Stomach (tissue), 9 donors: ENCODE data around the gene SPATA21. TPM values are rescaled to one million over a fixed set of nuclear protein-coding genes. Genes with fewer than 3 reads are reported as not detected.

Experiments
- DNase-seq, 2 donors: peaks; one replicate each; pipeline versions ENCODE4 v3.0.0 to v3.0.0-alpha.2; 2013 to 2019
- H3K27ac ChIP-seq, 5 donors: fragments of 200-600 bp in 4 of 5; sonication (generic) in 4 of 5; one replicate each; pipeline ENCODE4 v1.5.1; 2013 to 2019; ENCODE audit warnings: mild to moderate bottlenecking in 1 of 5, moderate library complexity in 1 of 5
- H3K27me3 ChIP-seq, 3 donors: fragments of 200-600 bp; sonication (generic); one replicate each; pipeline ENCODE4 v1.5.1; 2017 to 2019; ENCODE audit warnings: mixed run types in 1 of 3
- H3K36me3 ChIP-seq, 4 donors: fragments of 200-600 bp; sonication (generic); 1 replicate in 3 of 4; 2 replicates in 1 of 4; pipeline ENCODE4 v1.5.1; 2016 to 2019
- H3K4me1 ChIP-seq, 4 donors: fragments of 200-600 bp; sonication (generic); one replicate each; pipeline ENCODE4 v1.5.1; 2016 to 2019
- H3K4me3 ChIP-seq, 4 donors: fragments of 200-600 bp; sonication (generic) in 3 of 4; one replicate each; pipeline ENCODE4 v1.5.1; 2016 to 2019; ENCODE audit warnings: mild to moderate bottlenecking in 1 of 4
- H3K9me3 ChIP-seq, 4 donors: fragments of 200-600 bp; sonication (generic); one replicate each; pipeline ENCODE4 v1.5.1; 2016 to 2019
- EP300 ChIP-seq: sonication (generic); formaldehyde crosslinking; IDR thresholded peaks from one replicate; pipeline ENCODE4 v1.6.1; 2017; ENCODE audit warnings: antibody characterized with exemption
- POLR2A ChIP-seq, 4 donors: fragments of 450-650 bp; IDR thresholded peaks; one replicate each; pipeline ENCODE4 v1.6.1; 2016; ENCODE audit warnings: antibody characterized with exemption in 4 of 4, control low read depth in 2 of 4, mild to moderate bottlenecking in 1 of 4, moderate library complexity in 1 of 4
- POLR2AphosphoS5 ChIP-seq, 3 donors: sonication (generic); formaldehyde crosslinking; IDR thresholded peaks; one replicate each; pipeline ENCODE4 v1.6.1; 2016; ENCODE audit warnings: antibody characterized with exemption in 3 of 3
- WGBS, 5 donors: extraction: QIAGEN DNeasy Blood & Tissue Kit in 3 of 5; methylation state at CpG; one replicate each; pipeline versions ENCODE4 v1.1.5 to v1.1.7; 2013 to 2018; 5-methylcytosine and 5-hydroxymethylcytosine counted together
- intact Hi-C: fragments of 100-400 bp; cut with DNase I; formaldehyde crosslinking; loops from one replicate; pipeline ENCODE4 v1.15.1; 2023; ENCODE audit warnings: low total_unique reads
- polyA plus RNA-seq, 3 donors: library from polyadenylated mRNA; stranded (reverse); fragments of 200-250 nt; gene quantifications; one replicate each; pipeline ENCODE4 v1.2.3, GENCODE V29; 2013
- total RNA-seq, 5 donors: library from RNA; depleted of rRNA; stranded (reverse); fragments of >200 nt; gene quantifications; one replicate each; pipeline versions ENCODE4 v1.1.0 to v1.2.3, GENCODE V29; 2014 to 2016
- TF ChIP-seq, protein P1 (sequence below), 7 experiments: fragments of 450-650 bp in 4 of 7; fragments of 200-600 bp in 3 of 7; sonication (generic) in 3 of 7; IDR thresholded peaks; one replicate each; pipeline ENCODE4 v1.5.1; 2016 to 2019; ENCODE audit warnings: antibody characterized with exemption in 7 of 7, control low read depth in 2 of 7, mild to moderate bottlenecking in 1 of 7
- donor health status: healthy with polysubstance abuse.
- donor health status: Bipolar disorder and iron deficiency.
- donor health status: healthy.

SPATA21 gene
- total and polyA plus RNA-seq, 8 donors = 0.25 to 0.31 (median 0.30) TPM; not detected in 5

- no peaks in the 10 kb centered on the region for H3K27me3 ChIP-seq
- no peaks in the 10 kb centered on the region for H3K9me3 ChIP-seq
- no peak overlapping the region for H3K27ac ChIP-seq
- peaks cover 10 to 26% (median 19%) of the 10 kb centered on the region in 4 donors for H3K4me1 ChIP-seq
- H3K36me3 ChIP-seq = no peaks in the 10 kb centered on the region
- TF ChIP-seq, protein P1, sequence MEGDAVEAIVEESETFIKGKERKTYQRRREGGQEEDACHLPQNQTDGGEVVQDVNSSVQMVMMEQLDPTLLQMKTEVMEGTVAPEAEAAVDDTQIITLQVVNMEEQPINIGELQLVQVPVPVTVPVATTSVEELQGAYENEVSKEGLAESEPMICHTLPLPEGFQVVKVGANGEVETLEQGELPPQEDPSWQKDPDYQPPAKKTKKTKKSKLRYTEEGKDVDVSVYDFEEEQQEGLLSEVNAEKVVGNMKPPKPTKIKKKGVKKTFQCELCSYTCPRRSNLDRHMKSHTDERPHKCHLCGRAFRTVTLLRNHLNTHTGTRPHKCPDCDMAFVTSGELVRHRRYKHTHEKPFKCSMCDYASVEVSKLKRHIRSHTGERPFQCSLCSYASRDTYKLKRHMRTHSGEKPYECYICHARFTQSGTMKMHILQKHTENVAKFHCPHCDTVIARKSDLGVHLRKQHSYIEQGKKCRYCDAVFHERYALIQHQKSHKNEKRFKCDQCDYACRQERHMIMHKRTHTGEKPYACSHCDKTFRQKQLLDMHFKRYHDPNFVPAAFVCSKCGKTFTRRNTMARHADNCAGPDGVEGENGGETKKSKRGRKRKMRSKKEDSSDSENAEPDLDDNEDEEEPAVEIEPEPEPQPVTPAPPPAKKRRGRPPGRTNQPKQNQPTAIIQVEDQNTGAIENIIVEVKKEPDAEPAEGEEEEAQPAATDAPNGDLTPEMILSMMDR (IDR thresholded peaks at IDR 0.05) = no peak
- TF ChIP-seq POLR2AphosphoS5 (IDR thresholded peaks at IDR 0.05) (no peak), EP300 (no peak), POLR2A (IDR thresholded peaks at IDR 0.05) (no peak)
- intact Hi-C loops = loop anchor here (5.0 kb wide), 1 partner anchor 277 kb away; no protein-coding TSS in a partner anchor
- no peak for DNase-seq
- no peak overlapping the region for H3K4me3 ChIP-seq
- 91 to 94% (median 93%) methylated on average over 2 of the region's 2 CpGs for WGBS, 5 donors
These were observed 82.6 kb downstream of the SPATA21 start for GRCh38 chr1:16354619-16355018.

- DNase-seq = peak; percentile 27 to 43
- intact Hi-C loops = no loop called here
- TF ChIP-seq POLR2AphosphoS5 (IDR thresholded peaks at IDR 0.05) = no peak
- TF ChIP-seq POLR2A (IDR thresholded peaks at IDR 0.05) = no peak
- TF ChIP-seq EP300 = no peak
These were observed 84.2 kb downstream of the SPATA21 start for GRCh38 chr1:16352842-16353535.

DNA sequence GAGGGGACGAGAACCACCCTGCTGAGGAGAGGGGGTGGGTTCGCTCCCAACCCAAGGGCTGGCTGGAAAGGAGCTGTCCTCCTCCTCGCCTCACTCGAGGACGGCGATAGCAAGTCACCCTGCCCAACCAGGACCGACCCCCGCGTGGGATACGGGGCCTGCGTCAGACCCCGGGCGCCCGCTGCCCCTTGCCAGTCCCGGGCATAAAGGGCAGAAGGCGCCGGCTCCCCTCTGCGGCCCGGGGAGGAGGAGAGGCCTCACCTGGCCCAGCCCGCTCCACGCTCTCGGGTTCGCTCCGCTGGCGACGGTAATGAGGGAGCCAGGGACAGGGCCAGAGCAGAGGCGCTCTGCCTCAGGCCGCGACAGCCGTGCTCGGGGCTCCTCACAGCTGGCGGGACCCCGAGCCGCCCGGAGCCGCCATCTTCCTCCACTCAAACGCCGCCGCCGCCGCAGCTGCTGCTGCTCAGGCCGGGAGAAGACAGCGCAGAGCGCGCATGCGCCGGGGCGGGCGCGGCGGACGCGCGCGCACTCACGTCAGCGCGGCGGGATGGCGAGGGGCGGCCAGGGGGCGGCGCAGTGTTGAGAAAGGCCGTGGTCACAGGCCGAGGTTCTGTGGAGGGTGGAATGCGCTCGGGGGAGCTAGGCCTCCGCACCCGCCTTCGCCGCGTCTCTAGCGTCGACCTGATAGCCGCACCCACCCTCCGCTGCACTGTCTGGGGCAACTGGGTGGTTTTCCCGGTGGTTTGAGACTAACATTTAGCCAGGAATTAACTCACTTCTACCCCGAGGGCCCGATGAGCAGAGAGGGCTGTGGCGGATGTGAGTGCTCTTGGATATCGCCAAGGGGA, 85.0 kb downstream of the SPATA21 start, which contains the start of gene FBXO42:
FBXO42 (minus strand) TSS at position 487 of the 848 bp plus-strand sequence. CDS start 37,062 bp downstream, outside the sequence.
- Histone ChIP-seq H3K27me3 (no peaks in the 10 kb centered on the region), H3K4me1 (peaks cover 17 to 43% (median 32%) of the 10 kb centered on the region in 4 donors), H3K27ac (peak within 1 kb of the TSS; percentile 90 to 96 (median 93)), H3K9me3 (no peaks in the 10 kb centered on the region), H3K36me3 (no peaks in the 10 kb centered on the region), H3K4me3 (peak within 1 kb of the TSS; percentile 66 to 97 (median 88))
- intact Hi-C loops = no loop called here
- DNase-seq = peak; percentile 93 to 98
- TF ChIP-seq, protein P1 (IDR thresholded peaks at IDR 0.05) = peak in 4 of 7 experiments; percentile 17 to 61 (median 28)
- TF ChIP-seq POLR2A (IDR thresholded peaks at IDR 0.05) (peak in 1 of 4 donors; percentile 19), EP300 (no peak), POLR2AphosphoS5 (IDR thresholded peaks at IDR 0.05) (peak; percentile 82 to 89 (median 88))
- WGBS, 5 donors = 0% methylated on average over 48 to 81 of the region's 81 CpGs

More at GRCh38 chr1:16352842-16353535, 84.2 kb downstream of the SPATA21 start:
- Histone ChIP-seq H3K27ac (peak overlapping the region; percentile 90 to 96 (median 93)), H3K36me3 (no peaks in the 10 kb centered on the region), H3K4me1 (peaks cover 17 to 41% (median 31%) of the 10 kb centered on the region in 4 donors), H3K9me3 (no peaks in the 10 kb centered on the region), H3K4me3 (peak overlapping the region; percentile 66 to 97 (median 88)), H3K27me3 (no peaks in the 10 kb centered on the region)
- 33 to 55% (median 47%) methylated on average over 11 of the region's 11 CpGs for WGBS, 5 donors

DNA sequence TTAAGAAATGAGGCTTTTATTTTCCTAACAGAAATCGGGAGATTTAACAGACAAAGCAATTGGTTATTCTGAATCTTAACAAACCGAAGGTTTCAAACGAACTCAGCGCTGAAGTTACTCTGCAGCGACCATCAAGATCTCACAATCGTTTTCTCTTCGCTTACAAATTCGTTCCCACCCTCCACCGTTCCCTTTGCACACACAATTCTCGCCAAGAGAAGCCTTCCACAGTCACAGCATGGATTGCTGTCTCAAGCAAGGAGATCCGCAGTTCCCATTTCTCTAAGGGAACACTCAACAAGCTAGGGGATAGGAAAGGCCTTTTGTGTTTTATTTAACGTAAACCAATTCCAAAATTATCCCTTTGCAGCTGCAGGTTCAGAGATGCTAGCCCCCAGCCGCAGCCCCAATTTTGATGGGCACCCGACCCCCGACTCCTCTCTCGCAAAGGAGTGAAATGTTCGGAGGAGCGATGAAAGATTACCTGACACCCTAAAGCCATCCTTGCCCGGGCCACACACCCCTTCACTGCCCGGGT, 85.7 kb downstream of the SPATA21 start:
- Histone ChIP-seq H3K4me3 (peak overlapping the region; percentile 66 to 97 (median 88)), H3K36me3 (no peaks in the 10 kb centered on the region), H3K9me3 (no peaks in the 10 kb centered on the region), H3K27ac (peak overlapping the region; percentile 90 to 96 (median 93)), H3K4me1 (peaks cover 17 to 47% (median 32%) of the 10 kb centered on the region in 4 donors), H3K27me3 (no peaks in the 10 kb centered on the region)
- peak in 1 of 2 donors; percentile 69 for DNase-seq
- no peak for TF ChIP-seq POLR2AphosphoS5 (IDR thresholded peaks at IDR 0.05)
- TF ChIP-seq, protein P1 (IDR thresholded peaks at IDR 0.05) = no peak
- no peak for TF ChIP-seq POLR2A (IDR thresholded peaks at IDR 0.05)
- TF ChIP-seq EP300 = no peak
- intact Hi-C loops = no loop called here
- 0 to 1% (median 0%) methylated on average over 20 of the region's 20 CpGs for WGBS, 5 donors
